ENCODE results near the gene LMAN2.
"Not testable (repeated sequence)": the region's sequence is repeated elsewhere in the genome, so short reads cannot be mapped to it uniquely, and the experiment has no call there.

GRCh38 chr5:177360740-177361139, 9.3 kb upstream of the LMAN2 start:
- TF ChIP-seq EZH2 (IDR thresholded peaks at IDR 0.05); POLR2AphosphoS5 (IDR thresholded peaks at IDR 0.05; ENCODE audit: borderline replicate concordance, low read depth, low read length): not testable (repeated sequence)
